G401.6 (cell line): ENCODE data around the gene MTHFD2L.
"Not testable (repeated sequence)": the region's sequence is repeated elsewhere in the genome, so short reads cannot be mapped to it uniquely, and the experiment has no call there.

Experiments
- FAIRE-seq: peaks from 2 replicates; lab custom pipeline; 2012; peaks lifted over from hg19 to GRCh38; lab: Jason Lieb, UNC

MTHFD2L gene

DNA sequence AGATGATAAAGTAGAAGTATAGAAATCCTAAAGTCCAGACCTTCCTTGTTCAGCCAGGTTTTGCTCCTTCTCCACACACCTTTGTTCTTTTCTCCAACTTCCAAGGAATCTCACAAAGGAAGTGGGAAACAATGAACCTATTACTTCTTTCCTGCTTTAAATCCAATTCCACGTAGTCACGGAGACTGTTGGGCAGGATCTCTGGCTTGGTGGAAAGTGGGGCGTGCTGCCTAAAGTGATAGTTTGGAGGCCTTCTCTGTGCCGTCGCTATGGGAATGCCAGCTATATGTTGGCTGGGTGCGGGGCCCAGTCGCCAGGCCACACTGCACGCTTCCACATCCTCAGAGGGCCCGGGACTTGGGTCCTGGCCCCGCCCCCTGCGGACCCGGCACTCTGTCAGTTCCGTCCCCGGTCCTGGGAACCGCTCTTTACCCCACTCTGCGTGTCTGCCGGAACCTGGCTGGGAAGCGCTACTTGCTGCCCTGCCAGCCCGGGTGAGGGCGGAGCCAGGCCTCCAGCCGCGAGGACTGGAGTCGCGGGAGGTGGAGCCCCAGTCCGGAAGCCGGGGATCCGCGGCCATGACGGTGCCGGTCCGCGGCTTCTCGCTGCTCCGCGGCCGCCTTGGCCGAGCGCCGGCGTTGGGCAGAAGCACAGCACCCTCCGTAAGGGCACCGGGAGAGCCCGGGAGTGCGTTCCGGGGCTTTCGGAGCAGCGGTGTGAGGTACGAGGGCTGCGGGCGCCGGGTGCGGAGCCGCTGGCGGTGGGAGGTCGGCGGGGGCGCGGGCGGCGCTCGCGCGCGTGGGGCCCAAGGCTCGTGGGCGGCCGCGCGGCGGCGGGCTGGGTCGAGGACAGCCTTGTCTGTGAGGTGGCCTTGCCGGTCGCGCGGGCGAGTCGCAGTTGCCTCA is at the start of gene MTHFD2L:
TSS of gene MTHFD2L (plus strand) at position 558 of the 905 bp plus-strand sequence. CDS start at position 579, 21 bp downstream.
- FAIRE-seq: peak; percentile 75

DNA sequence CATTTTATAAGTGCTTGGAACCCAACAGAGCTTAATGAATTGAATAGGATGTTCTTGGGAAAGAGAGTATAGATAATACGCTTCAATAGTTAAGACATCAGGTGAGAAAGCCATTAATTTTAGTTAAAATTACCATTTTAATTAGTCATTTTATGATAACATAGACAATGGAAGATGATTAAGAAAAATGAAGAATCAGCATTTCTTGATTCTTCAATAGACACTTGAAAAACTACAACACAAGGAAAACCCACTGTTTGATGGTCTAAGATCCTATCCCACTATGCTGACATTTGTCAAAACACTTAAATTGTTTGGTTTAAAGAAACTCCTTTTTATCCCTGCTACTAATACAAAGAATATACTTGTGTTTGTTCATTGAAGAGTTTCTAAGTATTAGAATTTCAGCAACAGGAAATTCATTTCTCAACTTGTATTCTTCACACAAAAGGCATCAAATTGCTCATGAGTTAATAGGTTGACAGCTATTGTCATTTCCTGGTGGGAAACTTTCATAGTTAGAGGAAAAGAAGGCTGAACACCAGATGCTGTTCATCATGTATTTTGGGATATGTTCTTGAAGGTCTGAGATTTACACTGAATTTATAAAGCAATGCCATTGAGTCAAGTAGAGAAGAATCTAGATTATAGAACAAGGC is 49.3 kb upstream of the MTHFD2L start:
- FAIRE-seq: no peak

DNA sequence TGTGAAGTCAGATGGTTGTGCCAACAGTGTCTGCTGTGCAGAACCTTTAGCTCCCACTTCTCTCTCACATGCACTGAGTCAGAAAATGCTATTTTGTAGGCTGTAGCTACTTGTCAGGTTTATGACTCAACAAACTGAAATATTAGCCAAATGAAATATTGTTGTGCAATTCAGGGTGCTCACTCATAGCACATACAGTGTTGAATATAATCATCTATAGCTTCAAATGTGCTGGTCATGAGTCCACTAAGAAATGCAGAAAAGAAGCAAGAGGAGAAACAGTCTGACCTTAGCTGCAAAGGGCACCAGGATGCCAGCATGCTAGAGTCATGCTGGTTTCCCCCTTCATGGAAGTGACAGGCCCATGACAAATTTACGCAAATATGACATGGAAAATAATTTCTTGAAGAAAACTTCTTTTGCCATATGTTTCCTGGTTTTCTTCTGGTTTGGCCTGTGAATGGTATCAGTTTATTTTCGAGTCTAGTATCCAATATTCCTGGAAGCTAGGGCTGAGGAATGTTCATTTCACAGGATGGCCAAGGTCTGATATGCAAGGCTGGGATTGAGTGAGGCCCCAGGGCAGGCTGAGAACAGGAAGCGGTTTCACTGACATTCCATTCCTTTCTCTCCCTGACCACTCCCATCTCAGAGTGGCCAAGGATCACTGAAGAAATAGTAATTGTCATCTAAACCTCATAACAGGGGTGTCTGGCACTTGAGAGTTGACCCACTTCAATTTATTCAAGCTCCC is 48.6 kb upstream of the MTHFD2L start:
- FAIRE-seq: no peak

DNA sequence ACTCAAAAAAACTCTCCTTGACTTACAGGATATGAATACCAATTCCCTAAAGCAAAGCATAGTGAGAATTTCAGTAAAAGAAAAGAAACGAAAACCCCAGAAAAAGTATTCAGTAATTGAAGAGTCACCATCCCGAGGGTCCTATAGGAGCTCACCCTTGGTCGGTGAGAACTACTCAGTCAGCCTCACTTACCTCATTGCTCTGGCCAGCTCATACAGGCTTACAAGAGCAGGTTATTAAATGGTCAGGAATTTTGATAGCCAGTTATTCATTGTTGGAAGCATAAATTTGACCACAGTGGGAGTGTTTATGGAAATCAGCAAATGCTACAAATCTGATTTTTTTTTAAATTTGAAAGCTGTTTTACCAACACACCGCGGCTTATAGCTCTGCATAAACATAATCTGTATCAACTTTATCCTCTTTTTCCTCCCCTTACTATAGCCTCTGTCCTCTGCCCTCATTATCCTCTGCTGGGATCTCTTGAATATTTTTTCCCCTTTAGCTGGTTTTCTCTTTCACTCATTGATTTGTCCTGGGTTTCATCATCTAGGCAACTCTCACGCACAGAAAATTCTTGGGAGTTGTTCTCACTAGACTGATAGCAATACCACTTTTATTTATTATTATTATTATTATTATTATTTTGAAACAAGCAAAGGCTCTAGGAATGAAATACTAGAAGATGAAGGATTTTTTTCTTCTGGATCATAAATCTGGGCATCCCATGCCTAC is 47.9 kb upstream of the MTHFD2L start:
- FAIRE-seq: no peak

DNA sequence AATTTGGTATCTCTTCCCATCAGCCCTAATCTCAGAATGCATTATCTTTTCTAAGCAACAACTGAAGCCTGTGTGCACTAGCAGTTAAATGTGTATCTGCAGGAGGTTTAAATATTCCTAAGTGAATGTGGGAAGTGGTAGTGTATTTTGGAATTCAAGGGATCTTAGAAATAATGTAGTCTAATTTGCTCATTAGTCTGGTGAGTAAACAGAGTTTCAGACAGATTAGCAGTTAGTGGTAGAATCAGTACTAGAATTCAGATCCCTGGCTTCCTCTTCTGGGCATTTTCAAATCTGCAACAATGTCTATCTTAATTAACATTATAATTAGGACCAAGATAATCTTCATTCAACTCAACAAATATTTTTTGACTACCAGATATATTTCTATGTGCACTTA is 47.2 kb upstream of the MTHFD2L start:
- FAIRE-seq: no peak

DNA sequence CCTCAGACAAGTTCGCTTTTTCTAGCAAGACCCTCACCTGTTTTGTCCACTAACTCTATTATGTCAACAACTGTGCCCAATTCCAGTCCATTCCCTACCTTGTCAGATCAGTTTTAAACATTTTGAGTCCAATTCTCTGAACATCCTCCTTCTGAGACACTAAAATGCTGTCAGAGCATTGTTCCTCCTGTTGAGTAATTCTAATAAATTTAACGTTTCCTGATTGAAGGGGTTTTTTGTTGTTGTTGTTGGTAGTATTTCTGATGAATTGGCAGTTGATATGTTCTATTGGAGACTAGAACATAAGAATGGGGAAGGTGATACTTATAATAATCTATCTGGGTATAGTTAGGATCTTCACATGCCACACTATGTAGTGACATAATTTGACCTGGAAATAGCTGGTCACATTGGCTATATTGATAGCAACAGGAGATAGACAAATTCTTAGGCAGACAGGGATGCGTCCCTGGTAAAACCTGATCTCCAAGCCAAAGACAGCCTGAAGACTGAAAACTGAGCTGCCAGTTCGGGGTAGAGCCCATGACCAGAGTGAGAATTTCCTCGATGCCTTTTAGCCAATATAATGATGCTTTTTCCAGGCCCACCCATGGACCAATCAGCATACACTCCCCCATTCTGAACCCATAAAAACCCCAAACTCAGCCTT is 46.5 kb upstream of the MTHFD2L start:
- no peak for FAIRE-seq

DNA sequence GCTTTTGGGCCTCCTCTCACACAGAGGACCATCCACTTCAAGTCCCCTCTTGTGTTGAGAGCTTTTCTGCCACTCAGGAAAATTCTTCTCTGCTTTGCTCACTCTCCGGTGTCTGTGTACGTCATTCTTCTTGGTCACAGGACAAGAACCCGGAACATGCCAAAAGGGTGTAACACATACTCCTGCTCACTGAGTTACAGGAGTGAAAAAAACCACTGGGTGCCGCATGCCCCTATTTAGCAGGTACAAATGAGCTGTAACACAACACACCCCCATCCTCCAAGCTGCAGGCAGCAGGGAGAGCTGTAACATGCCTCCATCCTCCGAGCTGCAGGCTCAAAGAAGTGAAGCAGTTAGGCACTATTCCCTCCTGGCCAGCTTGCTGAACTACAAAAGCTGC is 45.9 kb upstream of the MTHFD2L start:
- no peak for FAIRE-seq

DNA sequence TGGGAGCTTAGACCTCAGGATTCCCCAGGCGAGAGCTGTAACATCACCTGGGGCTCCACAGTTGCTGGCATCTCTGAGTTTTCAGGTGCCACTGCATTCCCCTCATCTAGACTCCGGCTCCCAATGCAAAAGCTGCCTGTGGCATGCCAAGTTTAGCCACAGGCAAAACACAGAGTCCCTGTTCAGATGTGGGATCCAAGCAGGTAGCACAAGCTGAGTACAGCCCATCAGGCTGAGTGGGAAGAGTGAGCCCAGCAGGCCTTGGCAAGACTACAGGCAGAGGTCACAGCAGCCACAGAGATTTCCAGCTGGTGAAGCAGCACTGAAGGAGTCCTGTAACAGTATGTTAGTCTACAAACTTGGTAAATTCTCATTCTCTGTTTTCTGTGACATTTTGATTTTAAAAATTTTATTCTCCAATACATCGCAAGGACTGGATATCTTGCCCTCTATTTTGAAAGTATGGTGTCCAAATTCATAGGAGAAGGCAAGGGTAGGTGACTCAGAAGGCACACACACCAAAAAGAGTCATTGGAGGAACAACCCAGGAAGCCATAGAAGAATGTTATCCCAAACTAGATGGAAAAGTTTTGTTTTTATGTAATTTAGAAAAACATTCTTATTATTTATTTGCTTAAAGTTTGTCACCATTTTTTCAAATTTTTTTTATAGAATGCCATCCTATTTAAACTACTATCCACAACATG is 45.4 kb upstream of the MTHFD2L start:
- no peak for FAIRE-seq

DNA sequence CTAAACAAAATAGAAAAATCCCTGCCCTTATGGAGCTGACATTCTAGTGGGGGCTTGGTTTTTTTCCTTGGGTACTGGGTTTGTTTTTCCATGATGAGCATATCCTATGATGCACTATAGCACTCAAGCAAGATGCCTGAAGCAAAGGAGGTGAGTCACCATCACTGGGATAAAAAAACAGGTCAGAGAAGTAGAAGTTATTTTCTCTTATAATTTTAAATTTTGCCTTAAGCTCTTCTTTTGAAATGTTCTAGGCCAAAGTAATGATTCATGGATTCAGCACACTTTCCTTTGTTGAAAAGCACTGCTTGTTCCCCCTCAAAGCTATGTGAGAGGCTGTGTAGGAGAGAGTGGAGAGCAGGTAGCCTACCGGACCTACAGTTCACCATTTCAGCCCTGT is 43.7 kb upstream of the MTHFD2L start:
- no peak for FAIRE-seq

DNA sequence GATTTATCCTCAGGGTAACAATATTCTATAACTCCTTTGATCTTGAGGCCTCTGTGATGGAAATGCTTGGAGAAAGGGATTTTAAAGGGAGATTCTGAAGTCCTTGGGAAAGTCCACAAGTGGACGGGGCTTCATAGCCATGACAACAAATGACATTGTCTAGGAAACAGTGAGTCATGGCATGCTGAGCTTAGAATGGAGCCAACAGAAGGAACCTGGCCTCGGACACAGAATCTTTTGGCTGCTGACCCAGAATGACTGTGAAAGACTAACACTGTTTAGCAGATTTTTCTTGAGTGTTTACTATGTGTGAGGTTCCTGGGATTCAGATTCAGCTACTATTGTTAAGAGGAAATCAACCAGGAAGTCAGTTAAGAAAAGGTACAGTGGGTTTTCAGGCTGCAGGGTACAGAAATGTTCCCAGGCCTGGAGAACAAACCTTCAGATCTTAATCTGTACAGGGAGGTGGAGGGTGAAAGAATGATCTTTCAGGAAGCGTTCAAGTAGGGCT is 40.8 kb upstream of the MTHFD2L start:
- FAIRE-seq: no peak

DNA sequence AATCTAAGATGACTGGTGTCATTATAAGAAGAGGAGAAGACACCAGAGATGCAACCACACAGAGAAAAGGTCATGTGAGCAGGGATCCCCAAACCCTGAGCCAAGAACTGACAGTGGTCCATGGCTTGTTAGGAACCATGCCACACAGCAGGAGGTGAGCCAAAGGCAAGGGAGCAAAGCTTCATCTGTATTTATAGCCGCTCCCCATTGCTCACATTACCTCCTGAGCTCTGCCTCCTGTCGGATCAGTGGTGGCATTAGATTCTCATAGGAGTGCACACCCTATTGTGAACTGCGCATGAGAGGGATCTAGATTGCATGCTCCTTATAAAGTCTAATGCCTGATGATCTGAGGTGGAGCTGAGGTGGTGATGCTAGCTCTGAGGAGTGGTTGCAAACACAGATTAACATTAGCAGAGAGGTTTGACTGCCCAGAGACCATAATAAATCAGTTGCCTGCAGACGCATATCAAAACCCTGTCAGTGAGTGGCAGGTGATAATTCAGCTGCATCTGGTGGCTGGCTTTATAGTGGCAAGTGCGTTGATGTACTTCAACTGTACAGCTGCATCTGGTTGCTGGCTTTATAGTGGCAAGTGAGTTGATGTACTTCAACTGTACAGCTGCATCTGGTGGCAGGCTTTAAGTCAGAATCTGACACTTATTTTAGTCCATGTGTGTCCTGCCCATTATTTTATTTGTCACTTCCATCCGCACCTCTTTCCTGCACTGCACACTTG is 39.1 kb upstream of the MTHFD2L start:
- FAIRE-seq: no peak

DNA sequence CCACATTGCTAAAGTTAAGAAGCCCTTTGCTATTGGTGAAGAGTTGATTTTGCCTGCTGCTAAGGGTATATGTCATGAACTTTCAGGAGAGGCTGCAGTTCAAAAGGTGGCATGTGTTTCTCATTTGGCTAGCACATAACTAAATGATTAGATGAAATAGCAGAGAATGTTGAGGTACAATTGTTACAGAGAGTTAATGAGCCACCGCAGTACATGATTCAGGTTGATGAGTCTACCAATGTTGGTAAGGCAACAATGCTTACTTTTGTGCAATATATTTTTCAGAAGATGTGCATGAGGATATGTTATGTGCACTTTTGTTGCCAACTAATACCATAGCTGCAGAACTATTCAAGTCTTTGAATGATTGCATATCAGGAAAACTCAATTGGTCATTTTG is 37.8 kb upstream of the MTHFD2L start:
- FAIRE-seq: no peak

DNA sequence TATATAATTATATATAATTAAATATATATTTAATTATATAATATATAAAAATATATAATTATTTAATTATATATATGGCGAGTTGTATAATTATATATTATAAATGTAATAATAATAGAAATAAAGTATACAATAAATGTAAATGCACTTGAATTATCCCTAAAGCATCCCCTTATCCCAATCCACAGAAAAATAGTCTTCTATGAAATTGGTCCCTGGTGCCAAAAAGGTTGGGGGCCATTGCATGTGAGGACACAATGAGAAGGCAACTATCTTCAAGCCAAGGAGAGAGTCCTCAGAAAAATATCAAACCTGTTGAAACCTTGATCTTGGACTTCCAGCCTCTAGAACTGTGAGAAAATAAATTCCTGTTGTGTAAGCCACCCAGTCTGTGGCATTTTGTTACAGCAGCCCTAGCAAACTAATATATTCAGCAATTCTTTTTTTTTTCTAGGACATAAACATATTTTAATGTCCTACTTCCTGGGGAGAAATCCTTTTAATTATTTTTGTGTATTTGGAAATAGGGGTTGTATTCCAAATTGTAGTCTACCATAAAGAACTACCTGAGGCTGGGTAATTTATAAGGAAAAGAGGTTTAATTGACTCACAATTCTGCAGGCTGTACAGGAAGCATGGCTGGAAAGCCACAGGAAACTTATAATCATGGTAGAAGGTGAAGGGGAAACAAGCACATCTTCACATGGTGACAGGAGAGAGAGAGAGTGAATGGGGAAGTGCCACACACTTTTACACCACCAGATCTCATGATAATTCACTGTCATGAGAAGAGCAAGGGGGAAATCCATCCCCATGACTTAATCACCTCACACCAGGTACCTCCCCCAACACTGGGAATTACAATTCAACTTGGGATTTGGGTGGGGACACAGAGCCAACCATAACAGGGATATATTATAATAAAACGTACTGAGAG is 36.0 kb upstream of the MTHFD2L start:
- FAIRE-seq: peak; percentile 96

DNA sequence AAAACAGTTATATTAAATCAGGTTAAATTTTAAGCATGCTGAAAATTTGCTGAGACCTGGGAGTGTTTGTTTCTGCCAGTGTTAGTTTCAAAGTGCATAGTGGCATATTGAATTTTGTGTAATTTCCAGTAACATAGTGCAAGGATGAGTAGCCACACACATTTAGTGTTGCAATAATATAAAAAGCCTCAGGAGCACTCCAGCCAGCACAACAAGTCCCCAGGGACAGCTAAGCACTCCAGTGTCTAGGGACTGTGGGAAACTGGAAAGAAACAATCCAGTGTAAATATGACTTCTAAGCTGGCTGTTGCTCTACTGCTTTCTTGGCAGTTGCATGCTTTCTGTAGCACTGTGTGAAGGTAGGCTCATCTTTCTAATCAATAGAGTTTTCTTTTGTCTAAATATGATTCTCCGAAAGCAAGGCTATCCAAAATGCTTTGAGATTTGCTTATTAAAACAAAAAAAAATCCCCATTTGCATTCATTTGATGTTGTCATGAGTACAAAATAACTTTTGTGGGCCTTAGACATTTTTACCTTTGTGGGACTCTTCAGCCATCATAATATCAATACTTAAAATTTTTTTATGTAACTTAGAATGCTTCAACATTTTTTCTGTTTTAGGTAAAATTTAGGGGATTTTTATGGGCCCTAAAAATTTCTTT is 34.7 kb upstream of the MTHFD2L start:
- no peak for FAIRE-seq

DNA sequence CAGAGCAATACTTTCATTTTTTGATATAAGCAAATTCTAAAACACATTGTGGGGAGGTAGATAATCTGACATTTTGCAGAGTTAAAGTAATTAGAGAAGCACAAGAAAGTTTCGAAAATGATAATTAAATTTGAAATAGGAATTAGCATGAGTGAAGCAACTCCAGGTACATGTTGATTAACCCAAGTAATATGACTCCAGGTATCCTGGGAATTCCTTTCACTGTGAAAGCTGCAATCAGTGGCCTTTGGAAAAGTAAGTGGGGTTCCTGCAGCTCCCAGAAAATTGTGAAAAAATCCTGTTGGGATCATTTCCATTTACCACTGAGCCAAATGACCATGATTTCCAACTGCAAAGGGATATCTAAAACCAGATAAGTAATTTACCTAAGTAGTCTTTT is 32.9 kb upstream of the MTHFD2L start:
- FAIRE-seq: no peak

DNA sequence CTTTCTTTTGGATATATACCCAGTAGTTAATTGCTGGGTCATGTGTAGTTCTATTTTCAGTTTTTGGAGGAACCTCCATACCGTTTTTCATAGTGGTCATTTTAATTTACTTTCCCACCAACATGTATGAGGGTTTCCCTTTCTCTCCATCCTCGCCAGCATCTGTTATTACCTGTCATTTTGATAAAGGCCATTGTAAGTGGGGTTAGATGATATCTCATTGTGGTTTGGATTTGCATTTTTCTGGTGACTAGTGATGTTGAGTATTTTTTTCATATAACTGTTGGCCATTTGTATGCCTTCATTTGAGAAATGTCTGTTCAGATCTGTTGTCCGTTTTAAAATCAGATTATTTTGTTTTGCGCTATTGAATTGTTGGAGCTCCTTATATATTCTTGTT is 30.2 kb upstream of the MTHFD2L start:
- no peak for FAIRE-seq

DNA sequence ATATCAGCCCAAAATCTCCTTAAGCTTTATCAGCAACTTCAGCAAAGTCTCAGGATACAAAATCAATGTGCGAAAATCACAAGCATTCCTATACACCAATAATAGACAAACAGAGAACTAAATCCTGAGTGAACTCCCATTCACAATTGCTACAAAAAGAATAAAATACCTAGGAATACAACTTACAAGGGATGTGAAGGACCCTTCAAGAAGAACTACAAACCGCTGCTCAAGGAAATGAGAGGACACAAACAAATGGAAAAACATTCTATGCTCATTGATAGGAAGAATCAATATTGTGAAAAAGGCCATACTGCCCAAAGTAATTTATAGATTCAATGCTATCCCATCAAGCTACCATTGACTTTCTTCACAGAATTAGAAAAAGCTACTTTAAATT is 27.1 kb upstream of the MTHFD2L start:
- not testable (repeated sequence) for FAIRE-seq

DNA sequence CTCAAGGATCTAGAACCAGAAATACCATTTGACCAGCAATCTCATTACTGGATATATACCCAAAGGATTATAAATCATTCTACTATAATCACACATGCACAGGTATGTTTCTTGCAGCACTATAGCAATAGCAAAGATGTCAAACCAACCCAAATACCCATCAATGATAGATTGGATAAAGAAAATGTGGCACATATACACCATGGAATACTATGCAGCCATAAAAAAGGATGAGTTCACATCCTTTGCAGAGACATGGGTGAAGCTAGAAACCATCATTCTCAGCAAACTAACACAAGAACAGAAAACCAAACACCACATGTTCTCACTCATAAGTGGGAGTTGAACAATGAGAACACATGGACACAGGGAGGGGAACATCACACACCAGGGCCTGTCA is 25.7 kb upstream of the MTHFD2L start:
- FAIRE-seq: not testable (repeated sequence)
